Glomerular visceral epithelial cell (primary cell): ENCODE data around the gene RNF144A.

ENCODE experiments used
- DNase-seq: peaks from one replicate; pipeline ENCODE4 v3.0.0-alpha.2; 2016; ENCODE audit errors: extremely low spot score

The RNF144A gene

GRCh38 chr2:6947929-6948676, 30.9 kb downstream of the RNF144A start:
- DNase-seq: no peak

DNA sequence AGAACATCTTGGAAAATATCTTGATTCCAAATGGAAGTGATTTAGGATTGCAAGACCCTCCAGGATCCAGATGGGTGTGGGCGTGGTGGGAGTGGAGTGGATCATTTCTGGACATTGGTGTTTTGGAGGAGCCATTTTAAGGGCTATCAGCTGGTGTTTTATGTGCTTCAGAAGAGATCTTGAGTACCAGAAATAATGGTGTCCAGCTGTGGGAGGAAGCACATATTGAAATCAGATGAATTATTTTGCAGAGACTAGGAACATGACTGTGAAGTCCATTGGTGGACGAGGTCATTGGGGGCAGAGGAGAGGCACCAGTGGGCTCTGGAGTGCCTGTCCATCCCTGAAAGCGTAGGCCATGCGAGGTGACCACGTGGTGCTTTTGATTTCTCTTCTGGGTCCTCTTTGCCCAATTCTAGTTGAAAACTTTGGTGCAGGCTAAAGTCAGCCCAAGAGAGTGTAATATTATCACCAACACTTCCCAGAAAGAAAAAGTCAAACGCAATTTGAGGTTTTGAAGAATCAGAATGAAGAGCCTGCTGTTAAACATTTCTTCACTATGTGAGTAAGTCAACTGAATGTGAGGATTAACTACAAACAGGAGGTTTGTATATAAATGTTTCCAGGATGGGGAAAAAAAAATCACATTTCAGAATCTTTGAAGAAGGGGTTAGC, 31.6 kb downstream of the RNF144A start:
- no peak for DNase-seq

DNA sequence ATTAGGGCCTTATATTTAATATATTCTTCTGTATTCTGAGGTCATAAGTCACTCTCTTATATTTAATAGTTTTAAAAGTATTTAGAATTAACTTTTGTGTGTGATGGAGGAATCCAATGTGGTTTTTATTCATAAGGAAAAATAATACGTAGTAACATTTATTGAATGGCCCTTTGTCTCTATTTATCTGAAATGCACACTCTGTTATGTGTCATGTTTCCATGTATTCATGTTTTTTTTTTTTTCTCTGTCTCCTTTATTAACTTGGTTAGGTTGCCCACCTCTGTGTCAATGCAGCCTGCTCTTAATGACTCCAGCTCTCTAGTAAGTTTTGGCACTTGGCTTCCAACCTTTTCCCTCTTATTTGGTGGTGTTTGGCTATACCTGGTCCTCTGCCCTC, 33.8 kb downstream of the RNF144A start:
- no peak for DNase-seq

- no peak for DNase-seq
Observed at GRCh38 chr2:6952101-6952500, 34.9 kb downstream of the RNF144A start.

- DNase-seq: no peak
Observed at GRCh38 chr2:6954586-6954985, 37.4 kb downstream of the RNF144A start.

GRCh38 chr2:6955511-6956136, 38.4 kb downstream of the RNF144A start:
- no peak for DNase-seq

DNA sequence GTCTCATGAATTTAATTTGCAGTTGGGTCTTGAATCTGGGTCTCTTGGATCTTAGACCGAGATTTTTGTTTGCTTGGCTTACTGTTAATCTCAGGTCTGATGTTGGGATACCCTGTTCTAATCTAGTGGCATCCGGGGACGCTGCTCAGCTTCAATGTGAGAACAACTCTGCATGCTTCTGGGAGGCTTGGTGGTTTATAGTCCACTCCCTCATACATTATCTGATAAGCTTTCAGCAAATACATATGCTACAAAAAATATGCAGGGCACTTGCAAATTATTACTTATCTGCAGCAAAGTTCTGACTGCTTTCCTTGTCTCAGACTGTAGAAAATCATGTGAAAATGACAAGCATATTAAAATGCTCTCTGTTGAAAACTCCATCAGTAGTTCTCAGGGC, 39.4 kb downstream of the RNF144A start:
- no peak for DNase-seq

- no peak for DNase-seq
Observed at GRCh38 chr2:6957031-6957714, 40.0 kb downstream of the RNF144A start.

DNA sequence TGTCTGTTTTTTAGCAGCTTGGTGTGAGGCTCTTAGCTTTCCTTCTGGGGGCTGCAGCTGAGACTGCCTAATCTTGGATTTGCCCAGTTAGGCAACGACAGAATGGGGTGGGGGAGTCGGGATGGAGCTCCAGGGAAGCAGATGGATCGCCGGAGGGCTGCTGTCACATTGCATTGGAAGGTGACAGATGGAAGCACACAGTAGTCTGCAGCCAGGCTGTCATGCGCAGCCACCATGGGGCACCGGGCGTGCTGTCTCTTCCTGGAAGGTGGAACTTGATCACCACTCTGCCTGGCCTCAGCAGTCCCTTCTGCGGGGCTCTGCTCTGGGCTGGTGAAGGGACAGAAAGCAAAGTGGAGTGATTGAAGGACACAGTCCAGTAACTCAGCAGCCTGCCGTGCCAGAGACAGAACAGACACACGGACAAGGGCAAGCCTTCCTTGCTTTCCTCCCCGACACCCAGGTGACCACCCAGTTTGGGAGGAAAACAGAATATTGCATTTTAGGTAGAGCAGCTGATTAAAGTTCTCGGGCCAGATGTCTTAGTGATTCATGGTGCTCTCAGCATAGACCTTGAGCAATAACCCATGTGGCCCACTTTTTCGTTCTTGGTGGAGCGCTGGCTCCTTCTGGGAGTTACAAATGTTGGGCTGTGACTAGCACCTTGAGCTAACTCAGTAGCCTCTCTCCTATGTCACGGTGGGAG, 40.9 kb downstream of the RNF144A start:
- no peak for DNase-seq

DNA sequence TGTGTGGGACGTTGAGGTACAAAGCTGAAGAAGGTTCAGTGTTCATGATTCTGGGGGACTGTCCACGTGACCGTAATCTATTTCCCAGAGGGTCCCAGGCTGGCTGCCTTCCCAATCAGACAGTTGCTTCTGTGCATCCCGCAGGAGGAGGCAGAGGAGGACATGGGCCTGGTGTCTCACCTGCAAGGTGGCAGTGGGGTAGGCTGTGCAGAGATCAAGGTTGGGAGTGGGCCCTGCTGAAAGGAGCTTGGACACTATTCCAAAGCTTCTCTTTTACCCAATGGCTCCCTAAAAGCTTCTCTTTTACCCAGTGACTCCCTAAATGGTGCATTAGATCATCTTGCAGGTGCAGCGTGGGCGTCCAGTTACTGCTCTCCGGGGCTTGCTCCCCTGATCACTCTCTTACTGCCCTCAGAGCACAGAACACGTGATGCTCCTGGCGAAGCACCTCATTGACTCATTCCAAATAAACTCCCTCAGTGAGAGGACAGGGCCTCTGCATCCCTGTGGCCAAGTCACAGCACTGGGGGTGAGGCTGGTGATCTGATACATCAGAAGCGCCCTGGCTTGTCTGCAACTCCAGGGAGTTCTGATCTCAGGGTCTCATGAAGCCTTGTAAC, 41.5 kb downstream of the RNF144A start:
- no peak for DNase-seq

GRCh38 chr2:6959751-6960150, 42.5 kb downstream of the RNF144A start:
- no peak for DNase-seq

- DNase-seq: no peak
Observed at GRCh38 chr2:6960659-6961058, 43.4 kb downstream of the RNF144A start.

DNA sequence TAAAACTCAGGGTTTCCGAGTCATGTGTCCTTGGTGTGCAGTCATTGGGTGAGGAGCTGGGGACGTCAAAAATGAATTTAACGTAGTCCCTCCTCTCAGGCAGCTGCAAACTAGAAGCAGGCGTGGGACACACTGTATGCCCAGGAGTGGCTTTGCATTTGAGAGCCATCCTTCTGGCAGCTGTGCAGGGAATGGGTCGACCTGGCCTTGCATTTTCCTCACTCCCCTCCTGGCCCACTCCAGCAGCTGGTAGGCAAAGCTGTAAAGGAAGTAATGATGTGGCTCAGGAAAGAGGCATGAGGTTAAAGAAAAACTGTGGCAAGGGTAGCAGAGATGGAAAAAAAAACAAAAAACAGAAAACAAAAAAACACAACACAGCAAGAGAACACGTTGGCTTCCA, 46.5 kb downstream of the RNF144A start:
- no peak for DNase-seq

- DNase-seq: no peak
Observed at GRCh38 chr2:6965071-6965795, 48.0 kb downstream of the RNF144A start.

DNA sequence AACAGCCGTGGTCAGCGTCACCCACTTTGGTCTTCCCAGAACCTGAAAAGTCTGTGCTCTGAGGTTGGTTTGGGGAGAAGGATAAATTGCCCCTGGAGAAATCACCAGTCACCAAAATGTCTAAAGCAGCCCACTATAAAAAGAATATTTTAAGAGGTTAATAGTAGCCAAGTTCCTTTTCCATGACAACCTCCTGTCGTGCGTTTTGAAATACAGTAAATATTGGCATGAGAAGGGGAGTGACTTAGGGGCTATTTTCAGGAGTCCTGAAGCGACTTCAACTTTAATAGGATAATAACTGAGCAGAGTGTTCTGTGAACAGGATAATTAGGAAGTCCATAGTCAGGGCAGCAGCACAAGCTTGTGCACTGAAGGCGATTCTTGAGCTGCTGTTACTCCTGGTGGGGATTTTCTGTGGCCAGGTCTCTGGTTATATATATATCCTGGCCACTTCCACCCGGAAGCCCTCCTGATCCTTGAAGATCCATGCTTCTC, 49.3 kb downstream of the RNF144A start:
- DNase-seq: no peak

GRCh38 chr2:6967301-6967700, 50.1 kb downstream of the RNF144A start:
- DNase-seq: no peak

GRCh38 chr2:6968319-6969100, 51.3 kb downstream of the RNF144A start:
- DNase-seq: no peak

DNA sequence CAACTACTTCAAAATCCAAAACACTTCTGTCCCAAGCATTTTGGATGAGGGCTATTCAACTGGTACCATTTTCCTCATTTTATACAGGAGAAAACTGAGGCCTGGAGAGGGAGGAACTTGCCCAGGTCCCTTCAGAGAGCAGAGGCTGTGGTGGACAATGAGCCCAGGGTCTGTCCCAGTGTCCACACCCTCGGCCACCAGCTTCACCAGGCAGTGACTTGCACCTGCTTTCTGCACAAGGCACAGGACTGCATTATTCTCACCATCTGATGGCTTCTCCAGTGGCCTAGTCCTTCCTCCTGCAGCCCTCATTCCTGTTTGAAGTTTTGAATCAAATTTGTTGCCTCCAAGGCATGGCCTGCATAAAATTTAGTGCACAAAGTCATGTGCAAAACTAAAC, 53.3 kb downstream of the RNF144A start:
- no peak for DNase-seq

DNA sequence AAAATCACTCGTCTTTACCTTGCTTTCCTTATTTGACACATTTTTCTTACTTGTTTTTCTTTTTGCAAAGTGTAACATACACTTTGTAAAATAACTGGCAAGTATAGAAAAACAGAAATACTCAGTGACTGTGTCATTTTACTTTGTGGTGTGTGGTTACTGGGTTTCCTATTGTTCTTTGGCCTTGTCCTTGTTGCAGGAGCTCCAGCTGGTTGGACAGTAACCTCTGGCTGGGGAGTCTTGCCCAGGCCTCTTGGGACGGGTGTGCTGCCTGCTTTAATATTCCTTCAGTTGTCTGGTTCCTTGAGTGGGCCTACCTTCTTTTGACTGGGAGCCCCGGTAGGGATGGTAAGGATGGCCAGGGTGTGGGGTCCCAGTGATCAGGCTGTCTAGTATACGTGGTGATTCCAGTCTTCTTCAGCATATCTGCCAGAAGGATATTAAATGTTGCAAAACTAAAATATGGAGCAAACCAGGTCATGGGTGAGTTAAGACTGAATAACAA, 53.8 kb downstream of the RNF144A start:
- no peak for DNase-seq

GRCh38 chr2:6971502-6971901, 54.3 kb downstream of the RNF144A start:
- DNase-seq: no peak
